OCI-LY1 (cell line): ENCODE results near the gene ZNF780A.

Experiments used
- H2AFZ ChIP-seq: fragments of 200-600 bp; sonication (generic), shearing (Covaris generic); 2 replicates; pipeline ENCODE4 v1.6.0; 2014; ENCODE audit warnings: antibody characterized with exemption, mild to moderate bottlenecking, low read length
- H3F3A ChIP-seq: fragments of 200-600 bp; sonication (generic), shearing (Covaris generic); 2 replicates; pipeline ENCODE4 v1.6.0; 2014; ENCODE audit warnings: mild to moderate bottlenecking, antibody characterized with exemption, low read length, moderate library complexity; ENCODE audit not compliant: insufficient read depth
- H3K27ac ChIP-seq: fragments of 200-600 bp; sonication (generic); 2 replicates; pipeline ENCODE4 v1.5.1; 2014; ENCODE audit warnings: low read length, mixed run types, mild to moderate bottlenecking, low read depth; ENCODE audit not compliant: poor library complexity, severe bottlenecking
- H3K27me3 ChIP-seq: fragments of 200-600 bp; sonication (generic); 2 replicates; pipeline ENCODE4 v1.6.0; 2014; ENCODE audit warnings: antibody characterized with exemption, mild to moderate bottlenecking, low read length, moderate library complexity; ENCODE audit not compliant: insufficient read depth
- H3K36me3 ChIP-seq: fragments of 200-600 bp; sonication (generic); 2 replicates; pipeline ENCODE4 v1.6.1; 2014; ENCODE audit warnings: mild to moderate bottlenecking, antibody characterized with exemption, low read length, moderate library complexity, mixed read lengths; ENCODE audit not compliant: insufficient read depth
- H3K4me1 ChIP-seq: fragments of 200-600 bp; sonication (generic); 2 replicates; pipeline ENCODE4 v1.5.1; 2014; ENCODE audit warnings: mild to moderate bottlenecking, low read length, moderate library complexity; ENCODE audit not compliant: insufficient read depth, severe bottlenecking
- H3K4me2 ChIP-seq: fragments of 200-600 bp; sonication (generic), shearing (Covaris generic); 2 replicates; pipeline ENCODE4 v1.6.1; 2014; ENCODE audit warnings: low read length
- H3K4me3 ChIP-seq: fragments of 200-600 bp; sonication (generic); 2 replicates; pipeline ENCODE4 v1.5.1; 2014; ENCODE audit warnings: low read length, low read depth, mild to moderate bottlenecking, mixed read lengths; ENCODE audit not compliant: poor library complexity, severe bottlenecking
- H3K79me2 ChIP-seq: fragments of 200-600 bp; shearing (Covaris generic); 2 replicates; pipeline ENCODE4 v1.6.1; 2016; ENCODE audit warnings: mixed run types, low read length, mixed read lengths; ENCODE audit not compliant: insufficient read depth
- H3K9ac ChIP-seq: fragments of 200-600 bp; sonication (generic), shearing (Covaris generic); 2 replicates; pipeline ENCODE4 v1.6.1; 2014; ENCODE audit warnings: mild to moderate bottlenecking, low read length, mixed read lengths
- H3K9me2 ChIP-seq: fragments of 200-600 bp; sonication (generic), shearing (Covaris generic); 2 replicates; pipeline ENCODE4 v1.6.1; 2014; ENCODE audit warnings: low read depth, mild to moderate bottlenecking, low read length, mixed read lengths
- H3K9me3 ChIP-seq: fragments of 200-600 bp; shearing (Covaris generic); 2 replicates; pipeline ENCODE4 v1.6.1; 2014; ENCODE audit warnings: low read length, mixed read lengths
- H4K20me1 ChIP-seq: fragments of 200-600 bp; sonication (generic), shearing (Covaris generic); 2 replicates; pipeline ENCODE4 v1.6.0; 2016; ENCODE audit warnings: mild to moderate bottlenecking, low read length; ENCODE audit not compliant: insufficient read depth
- CTCF ChIP-seq: fragments of 200-600 bp; sonication (generic), shearing (Covaris generic); IDR thresholded peaks from 2 replicates; pipeline ENCODE4 v1.5.1; 2017; ENCODE audit warnings: mild to moderate bottlenecking, antibody characterized with exemption, low read length, moderate library complexity, mixed read lengths
- EZH2 ChIP-seq: fragments of 200-600 bp; sonication (generic), shearing (Covaris generic); IDR thresholded peaks from 2 replicates; pipeline ENCODE4 v1.8.0; 2017; ENCODE audit warnings: borderline replicate concordance, mixed run types, mild to moderate bottlenecking, antibody characterized with exemption, low read length, moderate library complexity, mixed read lengths

Gene ZNF780A

GRCh38 chr19:40080289-40080688 is 10.5 kb downstream of the ZNF780A start:
- H3K36me3 ChIP-seq: peaks cover 97% of the 10 kb centered on the region
- no peak overlapping the region for H3K9ac ChIP-seq
- H3K9me2 ChIP-seq: no peaks in the 10 kb centered on the region
- H3K4me2 ChIP-seq: no peak overlapping the region
- no peak overlapping the region for H3K4me3 ChIP-seq
- no peaks in the 10 kb centered on the region for H4K20me1 ChIP-seq
- TF ChIP-seq CTCF: no peak
- TF ChIP-seq EZH2: no peak
- H2AFZ ChIP-seq: no peak overlapping the region
- H3K9me3 ChIP-seq: peaks cover 33% of the 10 kb centered on the region
- H3K27me3 ChIP-seq: no peaks in the 10 kb centered on the region
- H3K4me1 ChIP-seq: no peaks in the 10 kb centered on the region
- no peaks in the 10 kb centered on the region for H3K79me2 ChIP-seq
- no peak overlapping the region for H3K27ac ChIP-seq
- H3F3A ChIP-seq: no peaks in the 10 kb centered on the region

GRCh38 chr19:40078377-40078776 is 12.4 kb downstream of the ZNF780A start:
- Histone ChIP-seq H2AFZ (no peak overlapping the region), H3K36me3 (peaks cover 99% of the 10 kb centered on the region), H4K20me1 (no peaks in the 10 kb centered on the region), H3K27me3 (no peaks in the 10 kb centered on the region), H3K4me2 (no peak overlapping the region), H3K4me3 (no peak overlapping the region), H3F3A (no peaks in the 10 kb centered on the region), H3K9me3 (peaks cover 49% of the 10 kb centered on the region), H3K27ac (no peak overlapping the region), H3K9me2 (no peaks in the 10 kb centered on the region), H3K79me2 (no peaks in the 10 kb centered on the region), H3K4me1 (no peaks in the 10 kb centered on the region), H3K9ac (no peak overlapping the region)
- TF ChIP-seq CTCF (no peak), EZH2 (no peak)

- Histone ChIP-seq H3K4me1 (no peaks in the 10 kb centered on the region), H3K79me2 (no peaks in the 10 kb centered on the region), H3K4me2 (no peak overlapping the region), H3K36me3 (peaks cover 19% of the 10 kb centered on the region), H3K27ac (no peak overlapping the region), H3F3A (no peaks in the 10 kb centered on the region), H4K20me1 (no peaks in the 10 kb centered on the region), H3K9me3 (peaks cover 30% of the 10 kb centered on the region), H2AFZ (no peak overlapping the region), H3K4me3 (no peak overlapping the region), H3K9me2 (no peaks in the 10 kb centered on the region), H3K9ac (no peak overlapping the region), H3K27me3 (no peaks in the 10 kb centered on the region)
- TF ChIP-seq EZH2: no peak
- TF ChIP-seq CTCF: no peak
Observed at GRCh38 chr19:40070058-40070457, 20.7 kb downstream of the ZNF780A start.
